Fibroblast of lung (primary cell): ENCODE data around the gene ACOT7. TPM values are rescaled to one million over a fixed set of nuclear protein-coding genes. Genes with fewer than 3 reads are reported as not detected.

Experiments used
- DNase-seq, 2 donors: peaks; one replicate each; pipeline versions ENCODE4 v3.0.0 to v3.0.0-alpha.2; 2010; ENCODE audit warnings: low read depth in 2 of 2
- H2AFZ ChIP-seq: 2 replicates; pipeline ENCODE4 v1.5.1; 2012; ENCODE audit warnings: low read length, control low read depth, inconsistent platforms
- H3K27ac ChIP-seq: 2 replicates; pipeline ENCODE4 v1.5.1; 2011; ENCODE audit warnings: low read length, control low read depth; ENCODE audit not compliant: insufficient read depth
- H3K27me3 ChIP-seq: 2 replicates; pipeline ENCODE4 v1.5.1; 2011; ENCODE audit warnings: mild to moderate bottlenecking, low read length; ENCODE audit not compliant: control insufficient read depth, insufficient read depth
- H3K36me3 ChIP-seq: 2 replicates; pipeline ENCODE4 v1.5.1; 2011; ENCODE audit warnings: low read length; ENCODE audit not compliant: control insufficient read depth, insufficient read depth
- H3K4me1 ChIP-seq: 2 replicates; pipeline ENCODE4 v1.5.1; 2011; ENCODE audit warnings: low read length; ENCODE audit not compliant: control insufficient read depth, insufficient read depth; ENCODE audit errors: extremely low read depth
- H3K4me2 ChIP-seq: 2 replicates; pipeline ENCODE4 v1.5.1; 2011; ENCODE audit warnings: low read length, control low read depth; ENCODE audit not compliant: insufficient read depth; ENCODE audit errors: extremely low read depth
- H3K4me3 ChIP-seq, 4 experiments: fragments of 200-600 bp in 1 of 4; sonication (generic) in 1 of 4; replicated peaks in 1 of 4; 2 replicates each; pipeline ENCODE4 v1.5.1; 2011 to 2016; ENCODE audit warnings: low read length in 4 of 4, low read depth in 3 of 4, mild to moderate bottlenecking in 3 of 4, control low read depth in 2 of 4, inconsistent platforms in 1 of 4, mixed read lengths in 1 of 4; ENCODE audit not compliant: insufficient read depth in 1 of 4; ENCODE audit errors: control extremely low read depth in 1 of 4
- H3K79me2 ChIP-seq: 2 replicates; pipeline ENCODE4 v1.5.1; 2012; ENCODE audit warnings: mild to moderate bottlenecking, low read length, inconsistent platforms; ENCODE audit not compliant: control insufficient read depth, insufficient read depth
- H3K9ac ChIP-seq: 2 replicates; pipeline ENCODE4 v1.5.1; 2011; ENCODE audit warnings: mild to moderate bottlenecking, low read length, control low read depth; ENCODE audit not compliant: insufficient read depth
- H3K9me3 ChIP-seq: 2 replicates; pipeline ENCODE4 v1.5.1; 2012; ENCODE audit warnings: low read depth, low read length; ENCODE audit not compliant: control insufficient read depth, insufficient read depth
- H4K20me1 ChIP-seq: 2 replicates; pipeline ENCODE4 v1.5.1; 2011; ENCODE audit warnings: low read length; ENCODE audit not compliant: control insufficient read depth, insufficient read depth; ENCODE audit errors: extremely low read depth
- EZH2 ChIP-seq: IDR thresholded peaks from 2 replicates; pipeline ENCODE4 v1.5.1; 2012; ENCODE audit warnings: low read length, control low read depth, mild to moderate bottlenecking; ENCODE audit errors: missing control alignments
- polyA plus RNA-seq, 2 donors: library from polyadenylated mRNA; depleted of rRNA in 1 of 2; stranded (reverse) in 1 of 2; unstranded in 1 of 2; fragments of >200 nt; gene quantifications; 2 replicates each; pipeline ENCODE4 v1.2.1, GENCODE V29; 2011 to 2012; ENCODE audit warnings: missing spikeins in 1 of 2
- total RNA-seq: library from RNA; depleted of rRNA; stranded (reverse); fragments of >200 nt; gene quantifications from 2 replicates; pipeline ENCODE4 v1.2.1, GENCODE V29; 2014
- TF ChIP-seq, protein P1 (sequence below), 2 donors: IDR thresholded peaks in 1 of 2; conservative IDR thresholded peaks in 1 of 2; 1 replicate in 1 of 2; 2 replicates in 1 of 2; pipeline ENCODE4 v1.5.1; 2011 to 2012; ENCODE audit warnings: low read length in 2 of 2, control low read depth in 1 of 2, inconsistent platforms in 1 of 2, low read depth in 1 of 2, mild to moderate bottlenecking in 1 of 2

The ACOT7 gene
- total and polyA plus RNA-seq, 2 donors (not counting 1 experiment from before 2014, with no cell fraction given): 50.7 to 58.0 TPM

DNA sequence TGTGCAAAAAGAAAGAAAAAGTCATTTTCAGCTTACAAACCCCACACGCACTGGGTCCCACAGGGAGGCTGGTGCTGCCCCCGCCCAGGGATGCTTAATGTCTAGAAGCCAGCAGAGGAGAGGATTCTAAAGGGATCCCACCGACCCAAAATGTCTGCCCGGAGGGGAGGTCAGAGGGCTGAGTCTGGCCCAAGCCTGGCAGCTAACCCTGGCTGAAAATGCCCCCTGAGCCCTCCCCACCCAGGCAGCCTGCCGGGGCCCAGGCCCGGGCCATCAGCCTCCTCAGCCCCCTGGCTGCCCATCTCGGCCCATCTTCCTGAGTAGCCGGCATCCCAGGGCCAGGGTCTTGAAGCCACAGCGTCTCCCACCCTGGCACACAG is 33.5 kb downstream of the ACOT7 start:
- DNase-seq: no peak
- H3K27me3 ChIP-seq: no peaks in the 10 kb centered on the region

GRCh38 chr1:6359216-6360116 is 34.1 kb downstream of the ACOT7 start:
- no peaks in the 10 kb centered on the region for H4K20me1 ChIP-seq
- TF ChIP-seq, protein P1, sequence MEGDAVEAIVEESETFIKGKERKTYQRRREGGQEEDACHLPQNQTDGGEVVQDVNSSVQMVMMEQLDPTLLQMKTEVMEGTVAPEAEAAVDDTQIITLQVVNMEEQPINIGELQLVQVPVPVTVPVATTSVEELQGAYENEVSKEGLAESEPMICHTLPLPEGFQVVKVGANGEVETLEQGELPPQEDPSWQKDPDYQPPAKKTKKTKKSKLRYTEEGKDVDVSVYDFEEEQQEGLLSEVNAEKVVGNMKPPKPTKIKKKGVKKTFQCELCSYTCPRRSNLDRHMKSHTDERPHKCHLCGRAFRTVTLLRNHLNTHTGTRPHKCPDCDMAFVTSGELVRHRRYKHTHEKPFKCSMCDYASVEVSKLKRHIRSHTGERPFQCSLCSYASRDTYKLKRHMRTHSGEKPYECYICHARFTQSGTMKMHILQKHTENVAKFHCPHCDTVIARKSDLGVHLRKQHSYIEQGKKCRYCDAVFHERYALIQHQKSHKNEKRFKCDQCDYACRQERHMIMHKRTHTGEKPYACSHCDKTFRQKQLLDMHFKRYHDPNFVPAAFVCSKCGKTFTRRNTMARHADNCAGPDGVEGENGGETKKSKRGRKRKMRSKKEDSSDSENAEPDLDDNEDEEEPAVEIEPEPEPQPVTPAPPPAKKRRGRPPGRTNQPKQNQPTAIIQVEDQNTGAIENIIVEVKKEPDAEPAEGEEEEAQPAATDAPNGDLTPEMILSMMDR (conservative IDR thresholded peaks at IDR 0.05 in 1 of 2, IDR thresholded peaks at IDR 0.05 in 1 of 2; ENCODE audit: low read depth in 1 of 2, low read length in 2 of 2): no peak
- TF ChIP-seq EZH2: no peak
- peaks cover 22% of the 10 kb centered on the region for H3K4me1 ChIP-seq
- peak; percentile 68 to 82 for DNase-seq
- no peaks in the 10 kb centered on the region for H3K27me3 ChIP-seq
- H3K4me2 ChIP-seq: peak overlapping the region; percentile 78
- H3K9me3 ChIP-seq: no peaks in the 10 kb centered on the region
- peaks cover 5% of the 10 kb centered on the region for H3K79me2 ChIP-seq
- peak overlapping the region; percentile 64 for H3K9ac ChIP-seq
- H3K27ac ChIP-seq: peak overlapping the region; percentile 94
- H2AFZ ChIP-seq: peak overlapping the region; percentile 50
- H3K4me3 ChIP-seq: peak overlapping the region in 2 of 4 experiments; percentile 7 to 22
- H3K36me3 ChIP-seq: no peaks in the 10 kb centered on the region

More for the DNA sequence above, 33.5 kb downstream of the ACOT7 start:
- Histone ChIP-seq H3K4me1 (peaks cover 22% of the 10 kb centered on the region), H4K20me1 (no peaks in the 10 kb centered on the region), H3K9me3 (no peaks in the 10 kb centered on the region), H3K36me3 (no peaks in the 10 kb centered on the region), H3K4me3 (no peak overlapping the region), H3K4me2 (peak overlapping the region; percentile 51), H2AFZ (no peak overlapping the region), H3K79me2 (peaks cover 5% of the 10 kb centered on the region), H3K9ac (peak overlapping the region; percentile 5), H3K27ac (peak overlapping the region; percentile 94)
- TF ChIP-seq EZH2: no peak
- TF ChIP-seq, protein P1 (conservative IDR thresholded peaks at IDR 0.05 in 1 of 2, IDR thresholded peaks at IDR 0.05 in 1 of 2; ENCODE audit: low read depth in 1 of 2, low read length in 2 of 2): no peak

- Histone ChIP-seq H3K9me3 (no peaks in the 10 kb centered on the region), H3K27ac (peak overlapping the region; percentile 94), H3K4me2 (peak overlapping the region; percentile 78), H3K36me3 (no peaks in the 10 kb centered on the region), H3K4me3 (peak overlapping the region in 1 of 4 experiments; percentile 22), H3K79me2 (peaks cover 5% of the 10 kb centered on the region), H4K20me1 (no peaks in the 10 kb centered on the region), H3K9ac (peak overlapping the region; percentile 64), H3K27me3 (no peaks in the 10 kb centered on the region), H3K4me1 (peaks cover 27% of the 10 kb centered on the region), H2AFZ (peak overlapping the region; percentile 57)
- DNase-seq: peak; percentile 75 to 79
- TF ChIP-seq EZH2: no peak
- TF ChIP-seq, protein P1 (conservative IDR thresholded peaks at IDR 0.05 in 1 of 2, IDR thresholded peaks at IDR 0.05 in 1 of 2; ENCODE audit: low read depth in 1 of 2, low read length in 2 of 2): no peak
These were observed 34.8 kb downstream of the ACOT7 start for GRCh38 chr1:6358757-6359201.
